Measurements from ENCODE around the gene ATP5F1D. TPM values are rescaled to one million over a fixed set of nuclear protein-coding genes. Genes with fewer than 3 reads are reported as not detected.
A peak's percentile ranks its signal among the peaks of the same experiment; 100 is the strongest.

Gene ATP5F1D
- total and polyA plus RNA-seq, 2 of the 13 experiments (the other 11 are each of a cell fraction or from before 2014, with no cell fraction given) = 39.4 to 78.7 TPM

- TF ChIP-seq DNMT1 (CRISPR knock-in tag; IDR thresholded peaks at IDR 0.05) = 0 out of 2 replicates have a peak, but pooled peaks have one; percentile 37
- peak; percentile 20; the same call in 1 of the 2 replicates for TF ChIP-seq PCBP1 (IDR thresholded peaks at IDR 0.05; ENCODE audit: borderline replicate concordance, low read depth, low read length)
- no peak for TF ChIP-seq GLI4 (CRISPR knock-in tag; IDR thresholded peaks at IDR 0.05; ENCODE audit: borderline replicate concordance)
- TF ChIP-seq ZNF616 (CRISPR knock-in tag; IDR thresholded peaks at IDR 0.05; ENCODE audit: low read depth) = peak; percentile 25; the same call in 1 of the 2 replicates
- 0 out of 2 replicates have a peak, but pooled peaks have one; percentile 28 for TF ChIP-seq TMF1 (CRISPR knock-in tag; IDR thresholded peaks at IDR 0.05; ENCODE audit: low read depth)
- TF ChIP-seq ZFX (CRISPR knock-in tag; IDR thresholded peaks at IDR 0.05; ENCODE audit: low read depth) = 0 out of 2 replicates have a peak, but pooled peaks have one; percentile 35
- TF ChIP-seq MYC (CRISPR knock-in tag; IDR thresholded peaks at IDR 0.05; ENCODE audit: borderline replicate concordance) = peak; percentile 53; the same call in 1 of the 2 replicates
- TF ChIP-seq CTCF (CRISPR knock-in tag; IDR thresholded peaks at IDR 0.05) = peak; percentile 92
- 0 out of 2 replicates have a peak, but pooled peaks have one; percentile 31 for TF ChIP-seq NR0B2 (CRISPR knock-in tag; IDR thresholded peaks at IDR 0.05)
- 0 out of 2 replicates have a peak, but pooled peaks have one; percentile 31 for TF ChIP-seq BORCS8-MEF2B (CRISPR knock-in tag; IDR thresholded peaks at IDR 0.05)
- 0 out of 2 replicates have a peak, but pooled peaks have one; percentile 9 for TF ChIP-seq BHLHE40 (IDR thresholded peaks at IDR 0.05; ENCODE audit: low read length)
- TF ChIP-seq HES4 (CRISPR knock-in tag; IDR thresholded peaks at IDR 0.05; ENCODE audit: borderline replicate concordance) = 0 out of 2 replicates have a peak, but pooled peaks have one; percentile 39
- peak; percentile 44 for TF ChIP-seq HOXA3 (CRISPR knock-in tag; IDR thresholded peaks at IDR 0.05)
- TF ChIP-seq GLMP (CRISPR knock-in tag; IDR thresholded peaks at IDR 0.05; ENCODE audit: borderline replicate concordance) = no peak
- TF ChIP-seq ZNF567 (CRISPR knock-in tag; IDR thresholded peaks at IDR 0.05; ENCODE audit: borderline replicate concordance) = no peak
- no peak for TF ChIP-seq EEA1 (CRISPR knock-in tag; IDR thresholded peaks at IDR 0.05; ENCODE audit: borderline replicate concordance)
- TF ChIP-seq ZNF580 (CRISPR knock-in tag; IDR thresholded peaks at IDR 0.05; ENCODE audit: borderline replicate concordance, low read depth) = 0 out of 2 replicates have a peak, but pooled peaks have one; percentile 28
- TF ChIP-seq NCOA2 (CRISPR knock-in tag; IDR thresholded peaks at IDR 0.05) = peak; percentile 15; the same call in 1 of the 2 replicates
- 0 out of 2 replicates have a peak, but pooled peaks have one; percentile 24 for TF ChIP-seq POGK (CRISPR knock-in tag; conservative IDR thresholded peaks at IDR 0.05)
- peak; percentile 20 for TF ChIP-seq AGO1 (IDR thresholded peaks at IDR 0.05; ENCODE audit: low read depth, low read length, poor library complexity, severe bottlenecking)
These were observed 25.4 kb downstream of the ATP5F1D start (continued) for GRCh38 chr19:1266916-1267476.

Data from HepG2 (cell line).